GM18511 (cell line): ENCODE data around the gene TACR1.

Experiments
- ATAC-seq: cut with Tn5 transposase; IDR thresholded peaks from one replicate; pipeline ENCODE4 v1.9.1; 2021; ENCODE audit warnings: mild to moderate bottlenecking, moderate library complexity; ENCODE audit not compliant: unreplicated experiment

The TACR1 gene

GRCh38 chr2:75055142-75055819 is 144.0 kb downstream of the TACR1 start:
- no peak for ATAC-seq

- no peak for ATAC-seq
Measured at GRCh38 chr2:75054296-75054695, 145.0 kb downstream of the TACR1 start.

GRCh38 chr2:75053484-75054112 is 145.7 kb downstream of the TACR1 start:
- peak; percentile 74 for ATAC-seq

- ATAC-seq = no peak
Measured at GRCh38 chr2:75047992-75048625, 151.2 kb downstream of the TACR1 start.

- ATAC-seq = no peak
Measured at GRCh38 chr2:75047189-75047991, 151.9 kb downstream of the TACR1 start.

GRCh38 chr2:75045526-75046050 is 153.7 kb downstream of the TACR1 start:
- no peak for ATAC-seq

GRCh38 chr2:75044291-75044690 is 155.0 kb downstream of the TACR1 start:
- ATAC-seq = no peak

- no peak for ATAC-seq
Measured at GRCh38 chr2:75042823-75043222, 156.5 kb downstream of the TACR1 start.

- no peak for ATAC-seq
Measured at GRCh38 chr2:75041731-75042600, 157.4 kb downstream of the TACR1 start.

GRCh38 chr2:75041226-75041625 is 158.1 kb downstream of the TACR1 start:
- ATAC-seq = no peak

- ATAC-seq = no peak
Measured at GRCh38 chr2:75035444-75036353, 163.6 kb downstream of the TACR1 start.

- ATAC-seq = no peak
Measured at GRCh38 chr2:75033516-75033915, 165.8 kb downstream of the TACR1 start.

- ATAC-seq = no peak
Measured at GRCh38 chr2:75031906-75032803, 167.2 kb downstream of the TACR1 start.

GRCh38 chr2:75031171-75031570 is 168.1 kb downstream of the TACR1 start:
- ATAC-seq = no peak

- ATAC-seq = peak; percentile 68
Measured at GRCh38 chr2:75030218-75031009, 168.9 kb downstream of the TACR1 start.

GRCh38 chr2:75027886-75028285 is 171.4 kb downstream of the TACR1 start:
- ATAC-seq = no peak

- ATAC-seq = no peak
Measured at GRCh38 chr2:75025633-75026380, 173.5 kb downstream of the TACR1 start.
